Measurements from ENCODE around the gene MIPOL1.
"Not testable (repeated sequence)": the region's sequence is repeated elsewhere in the genome, so short reads cannot be mapped to it uniquely, and the experiment has no call there.

The MIPOL1 gene

DNA sequence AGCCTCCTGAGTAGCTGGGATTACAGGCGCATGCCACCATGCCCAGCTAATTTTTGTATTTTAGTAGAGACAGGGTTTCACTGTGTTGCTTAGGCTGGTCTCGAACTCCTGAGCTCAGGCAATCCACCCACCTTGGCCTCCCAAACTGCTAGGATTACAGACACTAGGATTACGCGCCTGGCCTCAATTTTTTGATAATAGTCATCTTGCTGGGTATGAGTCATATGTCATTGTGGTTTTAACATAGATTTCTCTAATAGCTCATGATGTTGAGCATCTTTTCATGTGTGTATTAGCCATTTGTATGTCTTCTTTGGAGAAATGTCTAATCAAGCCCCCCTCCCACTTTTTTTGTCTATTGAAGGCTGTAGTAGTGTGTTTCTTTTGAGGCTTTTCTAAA is 38.3 kb downstream of the MIPOL1 start:
- DNase-seq, result not testable (repeated sequence)

DNA sequence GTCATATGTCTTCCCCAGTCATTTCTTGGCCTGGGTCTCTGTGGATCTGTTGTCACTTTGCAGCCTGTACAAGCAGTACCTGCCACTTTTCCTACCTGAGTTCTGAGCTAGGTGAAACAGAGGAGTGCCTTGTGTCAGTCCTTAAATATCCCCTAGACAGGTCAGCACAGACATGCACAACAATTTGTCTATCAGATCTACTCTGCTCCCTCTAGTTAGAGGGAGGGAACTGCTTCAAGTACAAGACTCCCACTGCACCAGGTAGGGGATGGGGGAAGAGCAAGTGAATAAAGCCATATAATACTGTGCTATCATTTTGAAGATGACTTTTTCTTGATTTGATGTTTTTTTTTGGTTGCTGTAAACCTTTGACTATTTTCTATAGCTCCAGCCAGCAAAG is 39.4 kb downstream of the MIPOL1 start:
- DNase-seq, result no peak

DNA sequence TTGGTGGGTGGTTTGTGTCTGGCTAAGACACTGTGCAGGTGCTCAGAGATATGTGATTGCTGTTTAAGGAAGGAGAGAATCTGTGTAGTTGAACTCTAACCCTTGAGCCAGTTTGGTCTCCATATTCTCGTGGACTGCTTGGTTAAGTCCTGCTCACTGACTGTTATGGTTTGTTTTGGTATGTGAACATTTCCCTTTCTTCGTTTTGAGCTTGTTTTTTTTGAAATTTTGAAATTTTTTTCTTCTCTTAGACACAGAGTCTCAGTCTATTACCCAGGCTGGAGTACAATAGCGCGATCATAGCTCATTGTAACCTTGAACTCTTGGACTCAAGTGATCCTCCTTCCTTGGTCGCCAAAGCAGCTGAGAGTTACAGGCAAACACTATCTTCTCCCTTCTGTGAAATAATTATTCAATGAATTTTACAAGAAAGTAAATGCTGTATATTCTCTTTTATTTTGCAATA is 40.0 kb downstream of the MIPOL1 start:
- no peak for DNase-seq

DNA sequence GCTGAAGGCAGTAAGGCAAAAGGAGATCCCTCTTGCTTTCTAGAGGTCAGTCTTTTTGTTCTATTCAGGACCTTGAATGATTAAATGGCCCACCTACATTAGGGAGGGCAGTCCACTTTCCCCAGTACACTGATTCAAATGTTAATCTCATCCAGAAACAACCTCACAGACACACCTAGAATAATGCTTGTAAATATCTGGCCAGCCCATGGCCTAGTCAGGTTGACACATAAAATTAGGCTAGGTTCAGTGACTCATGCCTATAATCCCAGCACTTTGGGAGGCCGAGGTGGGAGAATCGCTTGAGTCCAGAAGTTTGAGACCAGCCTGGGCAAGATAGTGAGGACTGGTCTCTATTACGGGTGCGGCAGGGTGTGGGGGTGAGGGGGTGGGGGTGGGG is 43.5 kb downstream of the MIPOL1 start:
- DNase-seq, result no peak

DNA sequence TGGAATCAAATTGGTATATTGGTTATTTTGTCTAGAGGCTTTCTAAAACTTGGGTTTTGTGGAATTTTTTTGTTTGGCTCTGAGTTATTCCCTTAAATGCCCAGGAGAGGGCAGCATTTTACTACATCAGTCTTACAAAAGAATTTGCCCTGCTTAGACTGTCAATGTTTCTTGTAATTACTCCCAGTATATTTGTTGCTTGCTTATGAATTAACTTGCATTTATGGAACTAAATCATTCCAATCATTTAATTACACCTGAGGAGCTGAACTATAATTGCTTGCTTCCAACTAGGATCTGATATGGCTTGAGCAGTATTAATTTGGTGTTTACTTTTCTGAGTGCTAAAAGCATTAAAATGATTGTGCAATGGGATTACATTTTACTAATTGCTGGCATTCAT is 48.7 kb downstream of the MIPOL1 start:
- peak; percentile 37 for DNase-seq

DNA sequence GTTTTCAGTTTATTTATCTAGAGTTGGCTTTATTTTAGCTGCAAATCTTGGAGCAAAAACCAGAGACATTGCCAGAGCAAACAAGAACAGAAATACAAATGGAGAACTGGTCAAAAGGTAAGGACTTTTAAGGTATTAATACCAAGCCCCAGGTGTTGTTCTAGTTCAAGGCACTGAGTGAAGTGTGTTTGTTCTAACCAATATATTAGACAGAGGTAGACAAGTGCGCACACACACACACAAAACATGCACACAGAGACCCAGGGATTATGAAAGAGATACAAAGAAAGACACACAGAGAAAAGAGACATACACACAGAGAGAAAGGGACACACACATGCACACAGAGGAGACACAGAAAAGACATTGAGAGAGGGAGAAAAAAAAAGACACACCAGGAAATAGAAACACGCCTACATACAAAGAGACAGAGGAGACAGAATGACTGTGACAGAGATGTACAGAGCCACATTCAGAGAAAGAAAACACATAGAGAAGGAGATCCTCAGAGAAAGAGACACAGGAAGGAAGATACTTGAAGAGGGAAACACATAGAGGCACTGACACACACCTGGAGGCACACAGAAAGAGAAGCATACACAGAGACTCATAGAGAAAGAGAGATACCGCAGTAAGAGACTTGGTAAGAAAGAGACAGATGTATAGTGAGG is 50.2 kb downstream of the MIPOL1 start:
- DNase-seq, result no peak

DNA sequence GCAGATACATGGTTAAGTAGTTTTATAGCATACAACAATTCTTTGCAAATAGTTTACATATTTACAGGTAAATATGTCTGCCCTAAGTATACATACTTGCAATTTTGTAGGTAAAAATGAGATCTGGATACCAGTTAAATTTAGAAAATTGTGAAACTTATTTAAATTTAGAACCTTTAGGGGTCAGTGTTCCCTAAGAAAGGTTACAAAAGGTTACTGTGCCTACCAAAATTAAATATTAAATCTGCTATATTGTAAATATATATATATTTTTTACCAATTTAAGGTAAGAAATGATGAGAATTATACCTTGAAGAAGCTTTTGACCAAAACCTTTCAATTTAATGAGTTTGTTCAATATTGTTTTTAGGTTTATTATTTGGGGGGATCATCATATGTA is 54.0 kb downstream of the MIPOL1 start:
- no peak for DNase-seq

DNA sequence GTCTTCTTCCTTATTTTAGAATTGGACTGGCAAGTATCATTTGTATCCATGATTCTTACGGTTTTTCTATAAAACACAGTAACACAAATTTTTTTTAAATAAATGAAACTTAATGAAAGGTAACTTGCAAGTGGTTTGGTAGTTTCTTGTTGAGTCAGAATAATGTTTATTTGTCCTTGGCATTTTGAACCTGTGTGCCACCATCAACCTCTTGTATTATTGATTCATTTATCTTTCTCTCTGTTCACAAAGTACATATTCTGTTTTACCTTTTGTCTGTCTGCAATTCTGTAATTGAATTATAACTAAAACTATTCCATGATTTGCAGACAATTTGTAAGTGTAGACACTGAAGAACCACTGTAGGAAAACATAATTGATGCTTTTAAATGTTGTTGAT is 54.7 kb downstream of the MIPOL1 start:
- no peak for DNase-seq

DNA sequence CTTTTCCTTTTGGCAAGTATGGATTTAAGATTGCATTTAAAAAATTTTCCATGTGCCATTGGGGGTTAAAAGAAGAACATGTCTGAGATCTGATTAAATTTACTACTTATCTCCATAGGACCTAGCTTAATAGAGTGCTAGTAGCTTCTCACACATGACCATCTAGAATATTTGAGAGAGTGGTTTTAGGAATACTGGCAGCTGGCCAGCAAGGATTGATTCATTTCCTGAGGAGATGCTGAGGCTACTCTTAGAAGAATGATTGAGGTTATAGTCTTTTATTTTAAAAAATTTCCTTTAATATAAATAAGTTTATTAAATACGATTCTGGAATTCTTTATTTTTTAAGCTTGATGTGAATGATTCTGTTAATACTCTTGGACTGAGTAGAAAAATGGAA is 56.2 kb downstream of the MIPOL1 start:
- DNase-seq, result peak; percentile 7

DNA sequence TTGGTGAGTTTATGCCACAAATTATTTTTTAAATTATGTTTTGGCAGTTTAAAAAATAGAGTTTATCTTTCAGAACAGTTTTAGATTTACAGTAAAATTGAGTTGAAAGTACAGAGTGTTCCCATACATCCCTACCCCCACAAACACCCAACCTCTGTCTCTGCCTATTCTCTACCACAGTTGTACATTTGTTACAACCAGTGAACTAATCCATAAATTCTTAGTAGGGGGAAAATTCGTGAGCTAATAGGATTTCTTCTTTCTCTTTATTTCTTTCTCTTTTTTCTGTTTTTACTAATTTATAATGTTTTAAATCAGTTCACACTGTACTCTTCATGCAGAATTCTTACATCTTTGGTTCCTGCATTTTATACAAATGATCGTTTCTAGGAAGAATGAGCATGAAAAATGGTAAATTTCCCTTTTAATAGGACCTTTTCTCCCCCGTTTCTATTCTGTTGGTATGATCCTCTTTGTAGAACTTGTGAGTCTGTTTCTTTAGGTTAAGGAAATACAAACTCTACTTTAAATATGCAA is 56.7 kb downstream of the MIPOL1 start:
- DNase-seq, result no peak

DNA sequence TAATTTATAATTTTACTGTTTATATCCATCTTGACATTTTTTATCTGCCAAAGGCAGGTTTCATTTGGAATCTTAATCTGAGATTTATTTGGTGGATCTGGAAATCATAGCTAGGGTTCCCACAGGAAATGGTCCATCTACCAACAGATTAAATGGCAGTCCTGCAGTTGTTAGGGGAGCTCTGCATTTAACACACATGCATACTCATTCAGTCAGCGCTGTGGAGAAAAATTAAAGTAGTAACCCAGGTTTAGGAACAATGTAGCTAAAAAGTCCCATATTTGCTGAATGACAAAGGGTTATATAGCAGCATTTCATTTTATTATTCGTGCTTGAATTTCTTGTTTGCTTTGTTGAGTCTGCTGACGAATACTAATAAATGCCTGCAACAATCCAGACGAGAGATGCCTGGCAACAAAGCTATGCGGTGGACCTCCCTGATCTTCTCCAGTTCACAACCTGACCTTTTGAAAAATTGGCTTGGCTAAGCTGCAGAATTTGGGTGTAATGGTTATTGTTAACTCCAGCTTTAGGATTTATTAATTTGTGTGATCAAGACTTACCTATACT is 59.8 kb downstream of the MIPOL1 start:
- DNase-seq, result no peak

DNA sequence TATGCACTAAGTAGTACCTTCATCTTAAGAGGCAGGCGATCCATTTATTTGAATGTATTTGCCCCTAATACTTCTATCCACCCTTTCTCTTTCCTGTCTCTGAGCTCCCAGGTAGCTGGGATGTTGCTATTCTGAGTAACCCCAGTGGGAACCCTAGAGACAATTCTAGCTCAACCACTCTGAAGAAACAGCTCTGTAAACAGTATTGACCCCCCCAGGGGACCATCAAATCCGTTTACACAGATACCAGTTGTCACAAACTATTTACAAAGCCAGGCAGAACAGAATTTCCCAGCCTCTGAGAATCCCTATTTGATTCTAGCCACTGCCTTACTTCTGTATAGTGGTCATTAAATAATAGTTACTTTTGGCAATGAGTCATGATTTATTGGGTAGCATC is 64.9 kb downstream of the MIPOL1 start:
- no peak for DNase-seq

DNA sequence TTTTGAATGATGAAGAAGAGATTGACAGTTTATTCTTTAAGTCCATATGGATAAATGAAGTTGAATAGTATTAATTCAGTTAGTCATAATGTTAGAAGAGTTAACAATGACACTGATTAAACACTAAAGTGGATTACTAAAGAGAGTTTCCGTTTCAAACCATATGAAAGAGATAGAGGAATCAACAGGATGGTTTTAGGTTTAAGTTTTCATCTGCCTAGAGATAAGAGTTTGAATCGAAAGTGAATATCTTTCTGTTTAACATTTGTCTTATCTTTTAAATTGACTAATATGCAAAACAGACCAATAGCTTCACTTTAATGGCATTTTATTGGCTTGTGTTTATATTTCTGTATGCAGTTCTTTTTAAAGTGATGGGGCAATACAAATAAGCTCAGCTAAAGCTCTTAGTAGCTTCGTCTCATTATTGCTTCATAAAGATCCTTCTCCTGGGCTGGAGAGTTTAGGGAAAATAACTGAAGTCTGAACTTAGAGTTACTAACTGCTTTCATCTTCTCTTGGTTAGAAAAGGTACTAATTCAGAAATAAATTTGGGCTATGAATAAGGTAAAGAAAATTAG is 66.0 kb downstream of the MIPOL1 start:
- no peak for DNase-seq

DNA sequence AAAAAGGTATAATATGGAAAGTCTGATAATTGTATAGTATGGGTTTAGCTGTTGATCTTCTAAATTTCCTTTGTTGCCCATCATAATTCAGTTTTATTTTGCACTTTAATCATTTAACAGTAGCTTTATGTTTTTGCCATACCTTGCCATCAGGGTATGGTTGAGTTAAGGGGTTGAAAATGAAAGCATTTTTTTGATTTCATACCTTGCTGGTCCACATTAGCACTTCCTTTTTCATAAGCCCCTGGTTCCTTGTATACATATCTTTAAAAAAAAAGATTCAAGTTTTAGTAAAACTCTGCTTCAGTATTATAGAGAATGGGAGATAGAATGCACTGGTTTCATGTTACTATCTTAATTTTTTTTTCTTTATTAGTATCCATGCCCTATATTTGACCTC is 71.1 kb downstream of the MIPOL1 start:
- no peak for DNase-seq

DNA sequence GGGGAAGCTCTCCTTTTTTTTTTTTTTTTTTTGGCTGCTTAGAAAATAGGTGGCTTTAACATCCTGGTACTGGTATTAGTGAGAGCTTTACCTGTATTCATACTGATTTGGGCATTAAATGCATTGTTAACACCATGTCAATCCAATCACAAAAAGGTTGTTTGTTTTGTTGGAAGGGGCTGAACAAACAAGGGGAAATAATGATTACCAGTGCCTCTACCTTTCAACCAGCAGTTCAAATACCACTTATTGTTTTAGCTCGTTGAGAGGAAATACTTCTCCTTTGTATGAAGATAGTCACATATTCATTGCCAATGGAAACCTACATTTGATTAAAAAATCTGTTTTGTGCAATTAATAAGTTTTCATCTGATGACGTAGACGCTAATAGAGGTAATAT is 72.9 kb downstream of the MIPOL1 start:
- no peak for DNase-seq

DNA sequence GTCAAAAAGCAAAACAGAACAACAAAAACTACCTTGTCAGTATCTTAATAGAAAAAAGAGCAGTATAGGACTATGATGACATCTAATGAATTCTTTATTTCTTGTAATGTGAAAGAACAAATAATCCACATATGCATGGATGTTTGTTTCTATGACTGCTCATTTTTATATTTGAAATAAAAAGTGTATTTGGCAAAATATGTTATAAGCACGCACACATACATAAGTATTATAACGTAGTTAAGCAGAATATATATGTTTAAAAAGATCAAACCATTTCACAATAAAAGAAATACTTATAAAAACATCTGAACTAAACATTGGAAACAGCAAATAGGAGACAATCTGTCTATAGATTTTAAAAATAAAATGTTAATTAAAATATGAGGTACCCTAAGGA is 74.8 kb downstream of the MIPOL1 start:
- no peak for DNase-seq

DNA sequence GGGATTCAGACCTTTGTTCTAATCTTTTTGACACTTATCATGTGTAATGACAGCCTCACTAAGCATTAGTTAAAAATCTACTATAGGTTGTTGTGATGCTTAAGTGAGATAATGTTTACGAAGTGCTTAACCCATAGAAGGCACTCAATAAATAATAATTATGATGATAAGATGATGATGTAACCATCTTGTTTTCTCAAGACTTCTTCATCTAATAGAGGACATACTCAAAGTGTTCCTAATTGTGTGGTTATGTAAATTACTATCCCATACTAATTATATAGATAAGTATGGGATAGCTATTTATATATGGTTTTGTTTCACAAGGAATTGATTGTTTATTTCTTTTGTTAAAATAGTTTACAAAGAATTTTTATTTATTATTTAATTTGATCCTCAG is 76.9 kb downstream of the MIPOL1 start:
- no peak for DNase-seq

DNA sequence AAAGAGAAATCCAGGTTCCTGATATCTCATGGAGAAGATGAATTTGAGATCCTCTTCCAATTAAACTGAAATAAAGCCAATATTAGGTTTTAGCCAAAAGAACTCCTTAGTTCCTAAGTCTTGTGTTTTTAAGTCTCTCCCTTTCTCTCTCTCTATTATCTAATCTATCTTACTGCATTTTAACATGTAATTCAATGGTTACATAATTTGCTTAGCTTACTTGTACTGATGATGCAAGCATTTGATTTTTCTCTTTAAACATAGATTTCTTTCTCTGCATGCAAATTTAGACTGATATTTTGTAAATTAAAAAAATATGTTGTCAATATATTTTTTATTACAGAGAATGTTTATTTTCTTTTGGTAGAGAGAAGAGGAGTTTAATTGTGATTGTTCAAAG is 78.2 kb downstream of the MIPOL1 start:
- DNase-seq, result no peak

DNA sequence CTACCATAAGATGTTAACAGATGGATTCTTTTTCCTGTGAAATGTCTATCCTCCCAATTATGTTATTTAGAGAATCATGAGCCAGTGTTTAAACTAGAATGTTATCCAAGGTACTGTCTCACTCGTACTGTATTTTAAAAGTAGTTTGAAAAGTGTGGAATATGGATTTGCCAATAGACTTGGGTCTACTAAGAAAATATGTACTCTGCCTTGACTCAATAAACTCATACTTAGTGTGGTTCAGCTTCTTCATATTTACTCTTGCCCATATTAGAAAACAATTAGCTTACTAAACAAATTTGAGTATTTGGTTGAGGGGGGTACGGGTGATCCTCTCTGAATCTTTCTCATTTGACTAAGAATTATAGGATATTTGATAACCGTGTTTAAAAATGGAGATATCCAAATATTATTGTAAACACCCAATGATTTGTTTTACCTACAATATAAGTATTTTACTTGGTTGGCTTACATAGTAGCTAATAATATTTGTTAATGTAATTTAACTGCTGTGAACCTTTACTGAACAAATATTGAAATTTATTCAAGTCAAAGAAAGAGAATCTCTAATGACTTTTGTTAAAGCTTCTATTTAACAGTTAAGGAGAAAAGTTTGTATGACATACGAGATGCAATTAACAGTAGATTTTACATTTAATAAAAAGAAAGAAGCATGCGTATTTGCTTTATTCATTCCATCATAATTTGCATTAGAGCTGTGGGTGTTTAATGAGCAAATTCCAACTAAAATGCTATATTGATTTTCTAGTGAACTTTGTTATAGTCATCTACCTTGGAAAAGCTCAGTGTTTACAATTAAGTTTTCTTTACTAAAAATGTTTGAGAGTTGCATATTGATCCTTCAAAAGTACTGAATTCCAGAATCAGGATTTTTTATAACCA is 81.2 kb downstream of the MIPOL1 start:
- DNase-seq, result no peak

DNA sequence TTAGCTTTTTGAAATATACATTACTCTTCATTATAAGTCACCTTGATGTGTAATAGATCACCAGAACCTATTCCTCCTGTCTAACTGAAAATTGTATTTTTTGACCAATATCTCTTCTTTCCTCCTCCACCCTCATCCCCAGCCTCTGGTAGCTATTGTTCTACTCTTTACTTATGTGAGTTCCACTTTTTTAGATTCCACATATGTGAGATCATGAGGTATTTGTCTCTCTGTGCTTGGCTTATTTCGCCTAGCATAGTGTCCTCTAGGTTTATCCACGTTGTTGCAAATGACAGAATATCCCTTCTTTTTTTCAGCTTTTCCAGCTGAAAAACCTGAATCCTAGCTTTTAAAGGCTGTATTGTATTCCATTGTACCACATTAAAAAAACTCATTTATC is 82.1 kb downstream of the MIPOL1 start:
- no peak for DNase-seq

DNA sequence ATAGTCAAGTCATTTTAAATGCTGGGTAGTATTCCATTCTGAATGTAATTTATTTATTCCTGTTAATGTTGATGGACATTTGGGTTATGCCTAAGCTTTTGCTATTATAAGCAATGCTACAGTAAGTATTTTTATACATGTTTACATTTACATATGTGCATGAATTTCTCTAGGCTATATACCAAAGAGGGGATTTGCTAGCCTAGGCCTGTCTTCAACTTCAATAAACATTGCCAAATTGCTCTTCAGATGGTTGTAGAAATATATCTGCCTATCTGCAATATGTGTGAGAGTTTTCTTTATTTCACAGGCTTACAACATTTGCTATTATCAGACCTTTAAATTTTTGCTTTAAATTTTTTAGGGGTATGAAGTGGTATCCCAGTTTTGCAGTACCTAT is 87.0 kb downstream of the MIPOL1 start:
- DNase-seq, result no peak

DNA sequence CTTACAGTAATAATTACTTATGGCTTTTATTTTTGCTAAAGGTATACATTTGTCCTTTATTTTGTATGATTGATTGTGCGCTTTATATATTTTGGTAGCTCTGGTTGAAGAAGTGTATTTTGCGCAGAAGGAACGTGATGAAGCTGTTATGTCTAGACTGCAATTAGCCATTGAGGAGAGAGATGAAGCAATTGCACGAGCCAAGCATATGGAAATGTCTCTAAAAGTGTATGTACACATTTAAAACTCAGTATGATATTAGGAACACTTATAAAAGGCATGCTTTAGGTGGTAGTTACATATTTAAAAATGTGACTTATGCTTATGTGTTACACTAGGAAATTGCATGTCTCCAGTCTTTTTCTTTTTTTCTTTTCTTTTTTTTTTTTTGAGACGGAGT is 87.5 kb downstream of the MIPOL1 start:
- DNase-seq, result no peak

DNA sequence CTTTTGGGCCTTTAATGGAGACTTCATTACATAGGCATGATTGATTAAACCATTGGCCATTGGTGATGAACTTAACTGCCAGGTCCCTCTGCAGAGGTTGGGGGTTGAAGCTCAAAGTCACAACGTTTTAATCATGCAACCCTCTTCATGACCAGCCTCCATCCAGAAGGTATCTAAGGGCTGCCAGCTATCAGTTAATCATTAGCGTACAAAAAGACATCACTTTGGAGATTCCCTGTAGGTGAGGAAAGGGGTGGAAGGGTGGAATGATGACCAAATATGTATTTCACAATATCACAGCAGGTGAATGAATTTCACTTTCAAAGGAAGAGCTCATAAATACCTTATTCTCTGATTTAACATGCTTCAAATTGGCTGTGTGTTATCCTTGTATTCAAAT is 92.0 kb downstream of the MIPOL1 start:
- DNase-seq, result no peak

Data from NCI-H2227 treated with DMSO at 0.1 percent for 48 hours (cell line).